ENCODE results near the gene COX4I1.

- no peak for TF ChIP-seq EZH2 (IDR thresholded peaks at IDR 0.05)
- no peak for TF ChIP-seq POLR2AphosphoS5 (IDR thresholded peaks at IDR 0.05; ENCODE audit: borderline replicate concordance, low read depth, low read length)
- TF ChIP-seq FOXP2 (optimal IDR thresholded peaks at IDR 0.05; ENCODE audit: control extremely low read depth, extremely low read length, insufficient read depth) = no peak
Observed at GRCh38 chr16:85796599-85796998, 2.9 kb upstream of the COX4I1 start.

Data from SK-N-MC (cell line).